ENCODE measurements around the gene ANKRD53.
"Not testable (repeated sequence)": the region's sequence is repeated elsewhere in the genome, so short reads cannot be mapped to it uniquely, and the experiment has no call there.

ANKRD53 gene

GRCh38 chr2:71019989-71020388 is 41.6 kb downstream of the ANKRD53 start:
- DNase-seq, result not testable (repeated sequence)

GRCh38 chr2:71021394-71021793 is 43.0 kb downstream of the ANKRD53 start:
- DNase-seq, result not testable (repeated sequence)

- peak; percentile 80 for DNase-seq
These were observed 45.3 kb downstream of the ANKRD53 start for GRCh38 chr2:71023553-71024243.
